Activated CD4-positive, alpha-beta T cell treated with anti-CD3 and anti-CD28 coated beads for 4 hours (primary cell): ENCODE data around the gene DCLK2.

Experiments
- DNase-seq, 2 donors: peaks; one replicate each; pipeline ENCODE4 v3.0.0-alpha.2; 2020

The DCLK2 gene

GRCh38 chr4:150250293-150250997, 172.2 kb downstream of the DCLK2 start:
- DNase-seq: no peak

- no peak for DNase-seq
Observed at GRCh38 chr4:150250998-150251651, 172.9 kb downstream of the DCLK2 start.

- DNase-seq: no peak
Observed at GRCh38 chr4:150251752-150252190, 173.5 kb downstream of the DCLK2 start.

- DNase-seq: no peak
Observed at GRCh38 chr4:150252306-150252705, 174.1 kb downstream of the DCLK2 start.

- DNase-seq: no peak
Observed at GRCh38 chr4:150252741-150253140, 174.5 kb downstream of the DCLK2 start.

DNA sequence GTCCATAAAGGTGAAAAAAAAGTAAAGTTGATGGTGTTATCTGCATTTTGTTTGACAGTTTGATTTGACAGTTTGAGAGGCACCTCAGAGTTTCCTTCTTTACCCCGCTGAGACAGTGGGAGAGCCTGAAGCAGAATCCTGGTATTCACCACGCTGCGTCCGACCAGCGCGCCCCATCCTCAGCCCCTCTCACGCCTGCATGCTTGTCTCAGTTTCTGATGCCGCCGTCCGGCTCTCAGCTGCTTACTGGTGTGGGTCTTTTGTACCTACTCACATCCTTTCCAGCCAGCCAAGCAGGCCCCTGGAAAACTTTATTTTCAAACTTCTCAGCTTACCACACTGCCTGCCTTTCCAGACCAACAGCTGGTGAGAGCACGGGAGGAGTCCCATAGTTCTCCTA, 175.2 kb downstream of the DCLK2 start:
- DNase-seq: no peak

- DNase-seq: no peak
Observed at GRCh38 chr4:150253965-150254630, 175.9 kb downstream of the DCLK2 start.

DNA sequence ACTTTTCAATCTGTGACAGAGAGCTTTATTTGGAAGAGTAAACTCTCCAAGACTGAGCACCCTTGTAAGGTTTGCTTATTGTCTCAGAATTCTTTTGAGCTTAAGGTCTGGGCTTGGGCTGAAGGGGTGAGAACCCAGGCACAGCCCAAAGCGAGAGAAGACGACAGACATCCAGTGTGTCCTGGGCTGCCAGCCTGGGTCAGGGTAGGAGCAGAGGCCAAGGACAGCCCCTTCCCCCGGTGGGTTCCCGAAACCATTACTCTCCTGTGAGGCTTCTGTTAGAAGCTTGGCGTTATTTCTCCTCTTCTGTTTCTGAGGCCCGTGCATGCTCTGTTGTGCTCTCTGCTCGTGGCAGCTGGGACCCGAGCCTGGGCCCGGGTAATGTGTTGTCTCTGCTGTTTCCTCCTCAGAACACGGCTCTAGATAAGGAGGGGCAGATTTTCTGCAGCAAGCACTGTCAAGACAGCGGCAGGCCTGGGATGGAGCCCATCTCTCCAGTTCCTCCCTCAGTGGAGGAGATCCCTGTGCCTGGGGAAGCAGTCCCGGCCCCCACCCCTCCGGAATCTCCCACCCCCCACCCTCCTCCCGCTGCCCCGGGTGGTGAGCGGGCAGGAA, 177.5 kb downstream of the DCLK2 start:
- DNase-seq: no peak

- DNase-seq: no peak
Observed at GRCh38 chr4:150256225-150256620, 178.0 kb downstream of the DCLK2 start.

DNA sequence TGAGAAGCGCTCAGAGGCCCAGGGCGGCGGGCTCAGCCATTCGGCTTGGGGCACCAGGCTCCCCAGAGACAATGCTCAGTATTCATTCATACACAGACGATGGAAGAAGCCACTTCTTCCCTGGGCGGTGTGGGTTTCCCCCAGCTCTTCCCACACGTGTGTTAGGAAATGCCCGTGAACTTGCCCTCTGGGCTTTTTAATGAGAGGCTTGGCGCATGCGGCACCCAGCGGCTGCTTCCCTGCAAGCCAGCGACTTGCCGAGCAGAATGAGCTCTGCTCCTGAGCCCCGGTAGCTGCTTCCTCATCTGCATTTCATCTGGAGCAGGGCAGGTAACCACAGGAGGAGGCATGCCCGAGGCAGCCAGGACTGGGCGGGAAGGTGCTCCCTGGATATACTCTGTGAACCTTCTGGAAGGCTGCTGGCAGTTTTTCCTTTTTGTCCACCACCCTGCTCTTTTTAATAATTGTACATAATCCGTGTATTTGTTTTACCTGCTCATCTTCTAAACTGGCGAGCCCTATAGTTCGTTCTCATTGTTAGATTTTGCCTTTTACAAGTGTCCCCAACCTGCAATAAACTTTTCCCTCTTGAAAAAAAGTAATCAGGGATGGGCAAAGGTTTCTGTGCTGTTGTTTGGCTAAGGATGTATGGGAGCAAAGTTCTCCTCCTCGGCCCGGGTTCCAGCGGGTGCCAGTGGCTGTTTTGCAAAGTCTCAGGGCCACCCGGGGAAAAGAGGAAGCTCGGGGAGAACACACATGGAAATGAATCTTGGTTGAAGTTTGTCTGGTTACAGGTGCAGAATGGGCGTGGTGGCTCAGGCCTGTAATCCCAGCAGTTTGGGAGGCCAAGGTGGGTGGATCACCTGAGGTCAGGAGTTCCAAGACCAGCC, 178.8 kb downstream of the DCLK2 start:
- DNase-seq: no peak

DNA sequence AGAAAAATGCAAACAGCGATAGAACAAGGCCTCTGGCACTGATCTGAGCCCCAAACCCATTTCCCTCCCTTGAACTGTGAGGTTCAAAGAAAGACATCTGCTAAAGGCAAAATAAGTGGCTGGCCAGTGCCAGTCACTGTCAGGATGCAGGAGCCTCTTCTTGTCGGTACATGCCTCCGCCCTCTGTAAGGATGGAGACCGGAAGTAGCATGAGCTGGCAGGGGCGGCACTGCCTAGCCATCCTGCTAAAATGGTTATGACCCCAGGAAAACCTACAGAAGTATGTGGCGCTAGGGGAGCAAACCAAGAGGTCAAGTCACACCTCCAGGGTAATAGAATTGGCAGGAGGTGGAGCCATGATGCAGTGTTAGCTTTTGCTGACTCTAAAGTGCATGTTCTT, 180.3 kb downstream of the DCLK2 start:
- DNase-seq: no peak

DNA sequence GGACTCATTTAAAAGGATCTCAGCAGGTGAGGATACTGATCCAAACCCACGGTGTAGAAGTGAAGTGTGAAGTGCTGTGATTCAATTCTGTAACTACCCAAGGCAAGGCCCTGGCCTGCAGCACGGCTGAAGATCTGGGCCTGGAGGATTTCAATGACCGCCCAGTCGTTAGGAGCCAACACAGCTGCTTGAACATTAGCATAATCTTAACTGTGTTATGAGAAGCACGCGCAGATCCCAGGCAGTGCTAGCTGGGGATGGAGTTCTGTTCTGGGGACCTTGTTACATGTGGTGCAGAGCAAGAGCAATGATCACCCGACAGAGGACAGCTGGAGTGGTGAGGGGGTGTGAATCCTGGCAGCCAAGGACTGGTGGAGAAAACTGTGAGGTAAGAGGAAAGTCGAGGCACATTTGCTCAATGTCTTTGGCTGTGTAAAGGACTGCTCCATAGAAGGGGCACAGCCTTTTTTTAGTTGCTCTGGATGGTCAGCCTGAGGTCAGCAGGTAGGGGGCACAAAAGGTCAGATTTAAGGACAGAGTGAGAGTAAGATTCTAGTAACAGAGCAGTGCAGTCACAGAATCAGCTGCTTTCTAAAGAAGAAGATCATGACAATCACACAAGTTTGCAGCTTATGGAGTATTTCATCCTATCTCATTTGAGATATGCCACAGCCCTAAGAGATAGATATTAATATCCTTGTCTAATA, 181.8 kb downstream of the DCLK2 start:
- DNase-seq: no peak

- no peak for DNase-seq
Observed at GRCh38 chr4:150261571-150261970, 183.3 kb downstream of the DCLK2 start.

- DNase-seq: no peak
Observed at GRCh38 chr4:150262611-150263010, 184.4 kb downstream of the DCLK2 start.

DNA sequence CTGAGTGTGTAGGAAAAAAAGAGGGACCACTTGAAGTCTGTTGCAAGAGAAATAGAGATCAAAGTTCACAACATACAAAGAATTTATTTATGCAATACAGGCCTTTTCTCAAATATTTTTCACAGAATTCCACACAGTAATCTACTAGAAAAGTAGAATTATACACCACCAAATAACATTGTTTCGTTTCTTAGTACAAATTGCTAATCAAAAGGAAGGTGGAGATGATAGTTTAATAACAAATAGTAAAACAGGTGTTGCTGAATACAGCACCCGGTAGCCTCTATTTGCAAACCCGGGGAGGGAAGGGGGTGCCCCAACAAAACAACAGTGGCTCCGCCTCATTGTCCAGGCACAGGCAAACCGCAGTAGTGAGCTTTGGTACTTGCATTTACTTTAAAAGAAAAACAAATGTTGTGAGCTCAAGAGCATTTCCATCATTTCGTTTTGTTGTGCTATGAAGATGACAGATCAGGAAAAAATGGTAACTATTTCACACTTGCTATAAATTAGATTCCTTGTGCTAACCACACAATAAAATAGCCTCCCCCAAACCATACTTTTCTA, 186.4 kb downstream of the DCLK2 start:
- no peak for DNase-seq

- no peak for DNase-seq
Observed at GRCh38 chr4:150265806-150266205, 187.6 kb downstream of the DCLK2 start.

DNA sequence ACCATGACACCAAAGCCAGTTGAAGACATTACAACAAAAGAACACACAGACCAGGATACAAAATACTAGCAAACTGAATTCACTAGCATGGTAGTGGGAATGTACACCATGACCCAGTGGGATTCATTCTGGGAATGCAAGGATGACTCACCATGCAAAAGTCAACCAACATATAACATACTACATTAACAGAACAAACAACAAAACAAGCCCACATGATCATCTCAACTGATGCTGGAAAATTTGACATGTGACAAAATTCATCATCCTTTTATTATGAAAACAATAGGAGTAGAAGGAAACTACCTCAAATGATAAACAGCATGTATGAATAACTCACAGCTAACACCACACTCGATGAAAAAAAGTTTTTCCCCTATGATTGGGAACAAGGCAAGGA, 190.2 kb downstream of the DCLK2 start:
- DNase-seq: no peak

DNA sequence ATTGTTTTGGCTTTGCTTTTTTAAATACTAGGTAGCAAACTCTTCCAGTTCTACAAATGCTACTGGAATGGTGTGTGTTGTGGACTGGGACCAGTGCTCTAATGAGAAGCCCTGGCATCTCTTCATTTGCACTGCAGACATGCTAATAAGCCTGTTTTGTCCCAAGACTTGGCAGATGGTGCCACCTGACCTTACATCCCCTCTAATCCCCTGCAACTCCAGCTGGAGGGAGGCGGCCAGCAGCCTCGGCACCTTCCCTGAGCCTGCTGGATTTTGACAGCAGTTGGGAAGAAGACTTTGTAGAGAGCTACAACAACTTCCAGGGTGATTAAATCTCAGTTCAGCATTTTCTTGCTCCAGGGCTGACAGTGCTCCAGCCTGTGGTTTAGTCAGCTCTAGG, 200.0 kb downstream of the DCLK2 start:
- DNase-seq: no peak

- no peak for DNase-seq
Observed at GRCh38 chr4:150280081-150280895, 202.0 kb downstream of the DCLK2 start.

- DNase-seq: no peak
Observed at GRCh38 chr4:150280975-150281374, 202.7 kb downstream of the DCLK2 start.

- DNase-seq: no peak
Observed at GRCh38 chr4:150283689-150284088, 205.4 kb downstream of the DCLK2 start.
